Subcutaneous abdominal adipose tissue (tissue), 5 donors: ENCODE data around the gene CCDC192.
"Not testable (repeated sequence)": the region's sequence is repeated elsewhere in the genome, so short reads cannot be mapped to it uniquely, and the experiment has no call there.

Experiments
- H3K27ac ChIP-seq: one replicate; pipeline ENCODE4 v1.7.0; 2013; ENCODE audit warnings: low read depth, mild to moderate bottlenecking, inconsistent platforms, low read length, moderate library complexity
- H3K27me3 ChIP-seq, 5 donors: one replicate each; pipeline ENCODE4 v1.7.0; 2013; ENCODE audit warnings: low read length in 5 of 5, inconsistent platforms in 1 of 5; ENCODE audit not compliant: control insufficient read depth in 5 of 5, insufficient read depth in 4 of 5
- H3K36me3 ChIP-seq, 5 donors: one replicate each; pipeline ENCODE4 v1.7.0; 2013; ENCODE audit warnings: low read length in 5 of 5; ENCODE audit not compliant: control insufficient read depth in 5 of 5, insufficient read depth in 5 of 5
- H3K4me1 ChIP-seq, 5 donors: one replicate each; pipeline ENCODE4 v1.7.0; 2013; ENCODE audit warnings: low read length in 5 of 5, mild to moderate bottlenecking in 3 of 5, moderate library complexity in 1 of 5; ENCODE audit not compliant: control insufficient read depth in 5 of 5, insufficient read depth in 5 of 5
- H3K4me3 ChIP-seq, 5 donors: one replicate each; pipeline ENCODE4 v1.7.0; 2013; ENCODE audit warnings: low read length in 5 of 5, low read depth in 1 of 5
- H3K9ac ChIP-seq, 5 donors: one replicate each; pipeline ENCODE4 v1.7.0; 2013; ENCODE audit warnings: low read length in 5 of 5, mild to moderate bottlenecking in 4 of 5, moderate library complexity in 3 of 5
- H3K9me3 ChIP-seq, 5 donors: one replicate each; pipeline ENCODE4 v1.7.0; 2013; ENCODE audit warnings: low read length in 5 of 5; ENCODE audit not compliant: control insufficient read depth in 5 of 5
- donor health status: healthy.
- donor health status: healthy.
- donor health status: healthy.
- donor health status: healthy.
- donor health status: healthy.

The CCDC192 gene

GRCh38 chr5:127777957-127778356 lies 74.8 kb downstream of the CCDC192 start:
- Histone ChIP-seq H3K4me3 (no peak overlapping the region), H3K9me3 (peaks cover 0 to 9% (median 3%) of the 10 kb centered on the region in 5 donors), H3K9ac (no peak overlapping the region), H3K36me3 (no peaks in the 10 kb centered on the region), H3K4me1 (no peaks in the 10 kb centered on the region), H3K27me3 (no peaks in the 10 kb centered on the region), H3K27ac (no peak overlapping the region)

- not testable (repeated sequence) for H3K27me3 ChIP-seq, H3K9ac ChIP-seq, H3K4me3 ChIP-seq, H3K27ac ChIP-seq, H3K36me3 ChIP-seq, H3K4me1 ChIP-seq, H3K9me3 ChIP-seq
Observed at GRCh38 chr5:127782450-127782849, 79.3 kb downstream of the CCDC192 start.

GRCh38 chr5:127785098-127785927 lies 82.1 kb downstream of the CCDC192 start:
- Histone ChIP-seq H3K27me3 (no peaks in the 10 kb centered on the region), H3K4me3 (no peak overlapping the region), H3K36me3 (no peaks in the 10 kb centered on the region), H3K9me3 (peaks cover 0 to 8% (median 2%) of the 10 kb centered on the region in 5 donors), H3K4me1 (no peaks in the 10 kb centered on the region), H3K9ac (no peak overlapping the region), H3K27ac (no peak overlapping the region)

GRCh38 chr5:127791439-127791838 lies 88.2 kb downstream of the CCDC192 start:
- no peaks in the 10 kb centered on the region for H3K4me1 ChIP-seq
- H3K27ac ChIP-seq = no peak overlapping the region
- H3K9me3 ChIP-seq = peaks cover 4 to 19% (median 11%) of the 10 kb centered on the region in 5 donors
- H3K27me3 ChIP-seq = no peaks in the 10 kb centered on the region
- no peaks in the 10 kb centered on the region for H3K36me3 ChIP-seq
- H3K9ac ChIP-seq = no peak overlapping the region
- H3K4me3 ChIP-seq = no peak overlapping the region

GRCh38 chr5:127791908-127792307 lies 88.7 kb downstream of the CCDC192 start:
- not testable (repeated sequence) for H3K36me3 ChIP-seq, H3K9ac ChIP-seq, H3K4me1 ChIP-seq, H3K27me3 ChIP-seq, H3K4me3 ChIP-seq, H3K27ac ChIP-seq
- peaks cover 4 to 19% (median 11%) of the 10 kb centered on the region in 5 donors for H3K9me3 ChIP-seq

- no peak overlapping the region for H3K27ac ChIP-seq
- no peak overlapping the region for H3K4me3 ChIP-seq
- peaks cover 4 to 19% (median 11%) of the 10 kb centered on the region in 5 donors for H3K9me3 ChIP-seq
- H3K36me3 ChIP-seq = no peaks in the 10 kb centered on the region
- no peak overlapping the region for H3K9ac ChIP-seq
- H3K27me3 ChIP-seq = no peaks in the 10 kb centered on the region
- no peaks in the 10 kb centered on the region for H3K4me1 ChIP-seq
Observed at GRCh38 chr5:127793052-127793451, 89.9 kb downstream of the CCDC192 start.

DNA sequence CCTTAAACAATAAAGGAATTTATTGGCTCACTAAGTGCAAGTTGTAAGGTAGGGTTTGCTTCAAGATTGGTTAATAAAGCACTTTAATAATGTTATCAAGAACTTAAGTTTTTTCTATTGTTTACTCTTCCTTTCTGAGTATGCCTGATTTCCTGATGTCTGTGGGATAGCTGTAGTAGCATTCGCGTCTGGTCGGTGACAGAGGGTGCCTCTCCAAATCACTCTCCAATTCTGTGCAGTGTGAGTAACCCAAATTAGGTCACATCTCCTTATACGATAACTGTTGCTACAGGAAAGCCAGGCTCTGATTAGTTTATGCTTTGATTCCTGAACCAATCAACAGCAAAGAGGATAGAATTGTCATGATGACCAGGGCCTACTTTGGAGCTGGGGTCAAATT lies 90.7 kb downstream of the CCDC192 start:
- H3K4me1 ChIP-seq = no peaks in the 10 kb centered on the region
- H3K36me3 ChIP-seq = no peaks in the 10 kb centered on the region
- H3K9me3 ChIP-seq = peaks cover 4 to 19% (median 11%) of the 10 kb centered on the region in 5 donors
- H3K27me3 ChIP-seq = no peaks in the 10 kb centered on the region
- no peak overlapping the region for H3K27ac ChIP-seq
- H3K9ac ChIP-seq = no peak overlapping the region
- no peak overlapping the region for H3K4me3 ChIP-seq

DNA sequence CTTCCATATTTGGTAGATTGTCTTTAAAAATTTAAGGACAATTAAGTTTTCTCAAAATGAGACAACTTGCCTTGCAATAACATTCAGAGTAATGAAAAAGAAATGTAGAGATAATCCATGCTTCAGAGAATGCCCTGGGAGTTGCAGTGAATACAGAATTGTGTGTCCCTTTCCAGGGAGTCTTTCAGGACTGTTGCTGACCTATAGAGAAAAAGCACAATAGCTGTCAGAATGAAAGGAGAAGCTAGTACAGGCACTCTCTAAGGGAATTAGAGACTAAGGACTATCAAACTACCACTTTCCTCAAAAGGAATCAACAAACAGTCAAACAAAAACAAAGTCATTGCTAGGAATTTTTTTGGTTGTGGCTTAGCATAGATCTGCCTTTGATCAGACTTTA lies 93.0 kb downstream of the CCDC192 start:
- Histone ChIP-seq H3K4me3 (no peak overlapping the region), H3K27ac (no peak overlapping the region), H3K9ac (no peak overlapping the region), H3K4me1 (no peaks in the 10 kb centered on the region), H3K9me3 (peaks cover 4 to 12% (median 6%) of the 10 kb centered on the region in 5 donors), H3K36me3 (no peaks in the 10 kb centered on the region), H3K27me3 (no peaks in the 10 kb centered on the region)

- Histone ChIP-seq H3K4me3 (no peak overlapping the region), H3K9ac (no peak overlapping the region), H3K36me3 (no peaks in the 10 kb centered on the region), H3K27me3 (no peaks in the 10 kb centered on the region), H3K4me1 (no peaks in the 10 kb centered on the region), H3K27ac (no peak overlapping the region), H3K9me3 (no peaks in the 10 kb centered on the region)
Observed at GRCh38 chr5:127799293-127799905, 96.2 kb downstream of the CCDC192 start.

DNA sequence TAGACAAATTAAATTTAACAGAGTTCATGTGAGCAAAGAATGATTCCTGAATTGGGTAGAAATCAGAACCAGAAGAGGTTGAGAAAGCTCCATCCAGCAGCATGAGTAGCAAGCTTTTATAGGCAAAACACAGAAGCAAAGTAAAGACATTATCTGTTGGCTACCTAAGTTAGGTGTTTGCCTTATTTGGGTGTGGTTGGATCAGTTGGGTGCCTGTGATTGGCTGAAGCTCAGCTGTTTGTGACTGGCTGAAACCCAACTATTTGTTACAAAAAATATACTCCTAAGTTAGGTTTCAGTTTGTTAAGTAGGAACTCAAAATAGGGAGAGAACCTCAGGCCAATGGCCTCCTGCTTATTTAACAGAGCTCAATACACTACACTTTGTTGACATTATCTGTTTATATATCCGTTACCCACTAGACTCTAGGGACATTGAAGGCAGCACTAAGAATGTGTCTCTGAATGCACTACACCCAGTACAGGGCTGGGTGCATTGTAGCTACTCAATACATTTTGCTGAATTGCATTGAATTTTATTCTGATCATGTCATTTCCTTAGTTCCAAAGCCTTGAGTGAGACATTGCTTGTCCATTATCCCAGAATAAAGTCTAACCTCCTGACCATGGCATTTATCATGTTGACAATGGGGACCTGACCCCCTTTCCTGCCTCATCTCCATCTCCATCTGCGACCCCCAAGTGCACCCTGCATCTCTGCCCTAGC lies 98.7 kb downstream of the CCDC192 start:
- Histone ChIP-seq H3K27ac (no peak overlapping the region), H3K4me3 (no peak overlapping the region), H3K4me1 (no peaks in the 10 kb centered on the region), H3K36me3 (no peaks in the 10 kb centered on the region), H3K9ac (no peak overlapping the region), H3K27me3 (no peaks in the 10 kb centered on the region), H3K9me3 (no peaks in the 10 kb centered on the region)
